ENCODE results near the gene STK25. TPM values are rescaled to one million over a fixed set of nuclear protein-coding genes. Genes with fewer than 3 reads are reported as not detected.
A peak's percentile ranks its signal among the peaks of the same experiment; 100 is the strongest.
"Not testable (repeated sequence)": the region's sequence is repeated elsewhere in the genome, so short reads cannot be mapped to it uniquely, and the experiment has no call there.

STK25 gene
- total and polyA plus RNA-seq, 2 experiments from 2014 or later, result 183 to 192 TPM

GRCh38 chr2:241509155-241509784, 886 bp upstream of the STK25 start:
- 39% methylated on average over 24 of the region's 24 CpGs for WGBS (ENCODE audit: low lambda C conversion rate, missing lambda C conversion rate)
- peaks cover 20% of the 10 kb centered on the region for H3K4me1 ChIP-seq (ENCODE audit: insufficient read depth)

DNA sequence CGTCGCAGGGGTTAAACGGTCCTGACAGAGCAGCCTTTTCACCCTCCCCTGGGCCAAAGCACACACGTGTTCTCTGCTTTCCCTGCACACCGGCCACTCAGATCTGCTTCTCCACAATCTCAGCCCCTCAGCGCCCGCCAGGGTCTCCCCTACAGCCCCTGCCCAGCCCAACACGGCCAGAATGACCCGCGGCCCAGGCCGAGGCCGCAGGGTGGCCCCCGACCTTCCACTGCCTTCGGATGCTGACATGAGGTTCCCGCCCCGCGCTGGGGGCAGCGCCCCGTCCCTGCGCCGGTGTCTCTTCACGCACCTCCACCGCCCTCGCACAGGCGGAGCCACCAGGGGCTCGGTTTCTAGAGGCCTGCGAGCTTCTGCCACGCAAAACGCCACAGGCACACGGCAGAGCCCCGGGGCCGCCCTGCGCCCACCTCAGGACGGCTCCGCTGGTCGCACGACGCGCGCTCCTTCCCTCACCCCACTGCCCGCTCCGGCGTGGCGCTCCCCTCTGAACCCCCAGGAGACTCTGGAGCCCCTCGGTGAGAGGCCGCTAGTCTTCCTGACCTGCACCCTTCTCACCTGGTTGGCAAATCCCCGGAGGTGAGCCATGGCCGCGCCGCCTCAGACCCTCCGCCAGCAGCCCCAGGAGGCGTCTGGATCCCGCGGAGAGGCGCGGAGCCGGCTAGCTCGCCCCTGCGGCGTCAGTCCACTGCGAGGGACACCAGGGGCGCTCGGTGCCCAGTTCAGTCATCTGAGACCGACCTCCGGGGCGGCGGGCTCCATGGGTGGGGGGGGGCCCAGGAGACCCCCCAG, 749 bp downstream of the STK25 start:
- Histone ChIP-seq H3K9me3 (ENCODE audit: low read depth) (no peaks in the 10 kb centered on the region), H4K20me1 (ENCODE audit: insufficient read depth, poor library complexity, severe bottlenecking) (peaks cover 37% of the 10 kb centered on the region), H3K4me1 (ENCODE audit: insufficient read depth) (peaks cover 20% of the 10 kb centered on the region), H3K36me3 (replicated peaks; ENCODE audit: insufficient read depth, low read depth) (no peaks in the 10 kb centered on the region), H3K27ac (peak overlapping the region; percentile 85), H3K4me2 (peak overlapping the region; percentile 100), H2AFZ (peak overlapping the region; percentile 50), H3K79me2 (peaks cover 52% of the 10 kb centered on the region), H3K4me3 (peak overlapping the region; percentile 57), H3K27me3 (no peaks in the 10 kb centered on the region), H3K9me2 (replicated peaks; ENCODE audit: insufficient read depth) (no peaks in the 10 kb centered on the region)
- DNase-seq (ENCODE audit: low spot score), result peak; percentile 83
- WGBS (ENCODE audit: low lambda C conversion rate, missing lambda C conversion rate), result 2% methylated on average over 51 of the region's 67 CpGs
- TF ChIP-seq CTCF (IDR thresholded peaks at IDR 0.05; ENCODE audit: poor library complexity), result no peak
- no peak for TF ChIP-seq EZH2 (IDR thresholded peaks at IDR 0.05; ENCODE audit: borderline replicate concordance)
- TF ChIP-seq EZH2phosphoT487 (IDR thresholded peaks at IDR 0.05; ENCODE audit: low read depth, severe bottlenecking, unreplicated experiment), result no peak

More at GRCh38 chr2:241509155-241509784, 886 bp upstream of the STK25 start:
- Histone ChIP-seq H3K79me2 (peaks cover 38% of the 10 kb centered on the region), H4K20me1 (ENCODE audit: insufficient read depth, poor library complexity, severe bottlenecking) (peaks cover 36% of the 10 kb centered on the region), H3K9me3 (ENCODE audit: low read depth) (no peaks in the 10 kb centered on the region), H3K27ac (peak overlapping the region; percentile 82), H3K4me2 (peak overlapping the region; percentile 83), H3K36me3 (replicated peaks; ENCODE audit: insufficient read depth, low read depth) (no peaks in the 10 kb centered on the region), H3K27me3 (no peaks in the 10 kb centered on the region), H3K4me3 (peak overlapping the region; percentile 35), H3K9me2 (replicated peaks; ENCODE audit: insufficient read depth) (no peaks in the 10 kb centered on the region), H2AFZ (peak overlapping the region; percentile 84)
- TF ChIP-seq CTCF (IDR thresholded peaks at IDR 0.05; ENCODE audit: poor library complexity), result no peak
- TF ChIP-seq EZH2 (IDR thresholded peaks at IDR 0.05; ENCODE audit: borderline replicate concordance), result no peak
- no peak for TF ChIP-seq EZH2phosphoT487 (IDR thresholded peaks at IDR 0.05; ENCODE audit: low read depth, severe bottlenecking, unreplicated experiment)
- no peak for DNase-seq (ENCODE audit: low spot score)

- DNase-seq (ENCODE audit: low spot score), result no peak
- no peaks in the 10 kb centered on the region for H3K27me3 ChIP-seq
- no peaks in the 10 kb centered on the region for H3K9me3 ChIP-seq (ENCODE audit: low read depth)
- H3K4me3 ChIP-seq, result peak overlapping the region; percentile 57
- no peaks in the 10 kb centered on the region for H3K36me3 ChIP-seq (replicated peaks; ENCODE audit: insufficient read depth, low read depth)
- peaks cover 37% of the 10 kb centered on the region for H4K20me1 ChIP-seq (ENCODE audit: insufficient read depth, poor library complexity, severe bottlenecking)
- peak overlapping the region; percentile 100 for H3K4me2 ChIP-seq
- H3K4me1 ChIP-seq (ENCODE audit: insufficient read depth), result peaks cover 20% of the 10 kb centered on the region
- H2AFZ ChIP-seq, result no peak overlapping the region
- TF ChIP-seq CTCF (IDR thresholded peaks at IDR 0.05; ENCODE audit: poor library complexity), result no peak
- no peak for TF ChIP-seq EZH2 (IDR thresholded peaks at IDR 0.05; ENCODE audit: borderline replicate concordance)
- no peak for TF ChIP-seq EZH2phosphoT487 (IDR thresholded peaks at IDR 0.05; ENCODE audit: low read depth, severe bottlenecking, unreplicated experiment)
- 37% methylated on average over 19 of the region's 19 CpGs for WGBS (ENCODE audit: low lambda C conversion rate, missing lambda C conversion rate)
- H3K27ac ChIP-seq, result peak overlapping the region; percentile 85
- no peaks in the 10 kb centered on the region for H3K9me2 ChIP-seq (replicated peaks; ENCODE audit: insufficient read depth)
- peaks cover 60% of the 10 kb centered on the region for H3K79me2 ChIP-seq
Observed at GRCh38 chr2:241506793-241507429, 1.5 kb downstream of the STK25 start.

DNA sequence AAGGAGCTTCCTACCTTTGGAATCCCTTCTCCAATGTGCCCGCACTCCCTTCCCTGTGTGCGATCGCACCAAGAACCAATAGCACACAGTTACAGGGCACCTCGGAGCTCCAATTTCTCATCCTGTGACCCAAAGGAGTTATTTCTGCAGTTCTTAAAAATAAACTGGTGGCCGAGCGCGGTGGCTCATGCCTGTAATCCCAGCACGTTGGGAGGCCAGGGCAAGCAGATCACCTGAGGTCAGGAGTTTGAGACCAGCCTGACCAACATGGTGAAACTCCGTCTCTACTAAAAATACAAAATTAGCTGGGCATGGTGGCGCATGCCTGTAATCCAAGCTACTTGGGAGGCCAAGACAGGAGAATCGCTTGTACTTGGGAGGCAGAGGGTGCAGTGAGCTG, 2.1 kb downstream of the STK25 start:
- 96% methylated on average over 11 of the region's 11 CpGs for WGBS (ENCODE audit: low lambda C conversion rate, missing lambda C conversion rate)
- H3K9me3 ChIP-seq (ENCODE audit: low read depth); H3K9me2 ChIP-seq (replicated peaks; ENCODE audit: insufficient read depth); H3K4me3 ChIP-seq; H3K27me3 ChIP-seq; DNase-seq (ENCODE audit: low spot score); H3K27ac ChIP-seq; H3K36me3 ChIP-seq (replicated peaks; ENCODE audit: insufficient read depth, low read depth); H2AFZ ChIP-seq: not testable (repeated sequence)
- peaks cover 66% of the 10 kb centered on the region for H3K79me2 ChIP-seq
- H3K4me1 ChIP-seq (ENCODE audit: insufficient read depth), result peaks cover 20% of the 10 kb centered on the region
- peak overlapping the region; percentile 100 for H3K4me2 ChIP-seq
- peaks cover 37% of the 10 kb centered on the region for H4K20me1 ChIP-seq (ENCODE audit: insufficient read depth, poor library complexity, severe bottlenecking)
